Endometrium (tissue), 2 donors: ENCODE measurements around the gene SUN2.

Source experiments
- FAIRE-seq: peaks from 2 replicates; lab custom pipeline; 2012; peaks lifted over from hg19 to GRCh38; lab: Jason Lieb, UNC
- donor health status: control.
- donor health status: control.

SUN2 gene

GRCh38 chr22:38696606-38697424 lies 59.0 kb downstream of the SUN2 start:
- FAIRE-seq = no peak

GRCh38 chr22:38694940-38695339 lies 60.9 kb downstream of the SUN2 start:
- FAIRE-seq = no peak

GRCh38 chr22:38694049-38694448 lies 61.7 kb downstream of the SUN2 start:
- no peak for FAIRE-seq

GRCh38 chr22:38689651-38690050 lies 66.1 kb downstream of the SUN2 start:
- no peak for FAIRE-seq

GRCh38 chr22:38685761-38686160 lies 70.0 kb downstream of the SUN2 start:
- no peak for FAIRE-seq

- FAIRE-seq = no peak
Measured at GRCh38 chr22:38684895-38685294, 70.9 kb downstream of the SUN2 start.
